Activated T-cell treated with anti-CD3 and anti-CD28 coated beads, Interleukin-2, amount 50 U/mL, for 4 hours (primary cell): ENCODE measurements around the gene OR1D2. TPM values are rescaled to one million over a fixed set of nuclear protein-coding genes. Genes with fewer than 3 reads are reported as not detected.
A peak's percentile ranks its signal among the peaks of the same experiment; 100 is the strongest.
"Not testable (repeated sequence)": the region's sequence is repeated elsewhere in the genome, so short reads cannot be mapped to it uniquely, and the experiment has no call there.

Experiments used
- ATAC-seq, 2 donors: fragments of 200-7000 bp; cut with Tn5 transposase; one replicate each; pipeline ENCODE4 v1.10.0; 2021
- DNase-seq: peaks from one replicate; pipeline ENCODE4 v3.0.0-alpha.2; 2020
- H3K27me3 Mint-ChIP-seq: one replicate; pipeline ENCODE4 v1.8.0; 2021; ENCODE audit warnings: low read depth, mixed read lengths
- H3K36me3 Mint-ChIP-seq: one replicate; pipeline ENCODE4 v1.8.0; 2022; ENCODE audit warnings: mixed read lengths; ENCODE audit not compliant: insufficient read depth
- H3K4me1 Mint-ChIP-seq: one replicate; pipeline ENCODE4 v1.8.0; 2021; ENCODE audit warnings: low read depth, mixed read lengths
- H3K4me3 Mint-ChIP-seq: one replicate; pipeline ENCODE4 v1.8.0; 2021; ENCODE audit warnings: mild to moderate bottlenecking, moderate library complexity, mixed read lengths
- H3K9me3 Mint-ChIP-seq: one replicate; pipeline ENCODE4 v1.8.0; 2021; ENCODE audit warnings: mixed read lengths
- total RNA-seq, 3 donors: library from RNA; stranded (reverse); gene quantifications; one replicate each; pipeline ENCODE4 v1.2.1, GENCODE V29; 2021

The OR1D2 gene
- total RNA-seq = not detected

DNA sequence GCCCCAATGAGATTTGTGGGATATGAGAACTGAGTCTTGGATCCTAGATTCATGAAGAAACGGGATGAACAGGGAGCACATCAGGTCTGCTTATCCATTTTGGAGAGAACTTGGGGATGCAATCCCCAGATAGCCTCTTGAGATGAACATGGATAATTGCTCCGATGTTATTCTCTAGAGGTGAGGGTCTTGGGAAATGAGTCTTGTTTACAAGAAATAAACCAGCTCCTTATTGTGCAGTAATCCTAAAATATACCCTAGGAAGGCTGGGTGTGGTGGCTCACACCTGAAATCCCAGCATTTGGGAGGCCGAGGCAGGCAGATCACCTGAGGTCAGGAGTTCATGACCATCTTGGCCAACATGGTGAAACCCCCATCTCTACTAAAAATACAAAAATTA, at the start of gene OR1D2:
Gene OR1D2, minus strand, starts transcription at position 101 of the 400 bp plus-strand sequence. CDS start 11,426 bp downstream, outside the sequence.
- ATAC-seq (no peak), DNase-seq (no peak)
- peaks cover 31% of the 10 kb centered on the region for H3K9me3 Mint-ChIP-seq
- H3K27me3 Mint-ChIP-seq = peaks cover 20% of the 10 kb centered on the region
- no peaks in the 10 kb centered on the region for H3K4me1 Mint-ChIP-seq
- H3K36me3 Mint-ChIP-seq = peaks cover 3% of the 10 kb centered on the region
- H3K4me3 Mint-ChIP-seq = no peak within 1 kb of the TSS

DNA sequence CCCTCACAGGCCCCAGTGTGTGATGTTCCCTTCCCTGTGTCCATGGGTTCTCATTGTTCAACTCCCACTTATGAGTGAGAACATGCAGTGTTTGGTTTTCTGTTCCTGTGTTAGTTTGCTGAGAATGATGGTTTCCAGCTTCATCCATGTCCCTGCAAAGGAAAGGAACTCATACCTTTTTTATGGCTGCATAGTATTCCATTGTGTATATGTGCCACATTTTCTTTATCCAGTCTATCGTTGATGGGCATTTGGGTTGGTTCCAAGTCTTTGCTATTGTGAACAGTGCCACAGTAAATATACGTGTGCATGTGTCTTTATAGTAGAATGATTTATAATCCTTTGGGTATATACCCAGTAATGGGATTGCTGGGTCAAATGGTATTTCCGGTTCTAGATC, 33.3 kb upstream of the OR1D2 start:
- Mint-ChIP-seq H3K27me3 (peaks cover 18% of the 10 kb centered on the region), H3K9me3 (peaks cover 11% of the 10 kb centered on the region)
- not testable (repeated sequence) for H3K36me3 Mint-ChIP-seq, H3K4me1 Mint-ChIP-seq, DNase-seq, ATAC-seq, H3K4me3 Mint-ChIP-seq

GRCh38 chr17:3127451-3127850, 23.2 kb upstream of the OR1D2 start, which contains the start of gene OR1G1:
OR1G1 (minus strand) TSS chr17:3127551; CDS start chr17:3127551, 0 bp downstream.
- no peak for ATAC-seq
- Mint-ChIP-seq H3K9me3 (no peaks in the 10 kb centered on the region), H3K4me3 (no peak within 1 kb of the TSS), H3K27me3 (peaks cover 50% of the 10 kb centered on the region), H3K36me3 (no peaks in the 10 kb centered on the region), H3K4me1 (no peaks in the 10 kb centered on the region)
- no peak for DNase-seq

DNA sequence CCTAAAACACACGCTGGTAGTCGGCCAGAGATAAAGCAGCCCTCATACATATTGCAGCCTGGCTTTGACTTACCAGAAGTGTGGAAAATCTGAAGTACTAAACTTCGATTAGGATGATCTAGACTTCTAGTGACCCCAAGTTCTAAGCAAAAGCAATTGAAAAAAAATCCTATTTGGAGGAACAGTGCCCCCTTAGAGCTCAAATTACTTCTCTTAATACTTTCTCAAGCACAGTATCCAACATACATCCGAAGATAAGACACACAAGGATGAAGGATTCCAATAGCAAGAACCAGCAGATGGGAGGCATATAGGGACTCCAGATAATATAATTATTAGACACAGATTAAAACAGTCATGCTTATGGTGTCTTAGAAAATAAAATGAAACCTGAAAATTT, 30.4 kb downstream of the OR1D2 start:
- H3K4me1 Mint-ChIP-seq, H3K4me3 Mint-ChIP-seq, ATAC-seq, H3K36me3 Mint-ChIP-seq, DNase-seq: not testable (repeated sequence)
- Mint-ChIP-seq H3K27me3 (peaks cover 10% of the 10 kb centered on the region), H3K9me3 (peaks cover 13% of the 10 kb centered on the region)

DNA sequence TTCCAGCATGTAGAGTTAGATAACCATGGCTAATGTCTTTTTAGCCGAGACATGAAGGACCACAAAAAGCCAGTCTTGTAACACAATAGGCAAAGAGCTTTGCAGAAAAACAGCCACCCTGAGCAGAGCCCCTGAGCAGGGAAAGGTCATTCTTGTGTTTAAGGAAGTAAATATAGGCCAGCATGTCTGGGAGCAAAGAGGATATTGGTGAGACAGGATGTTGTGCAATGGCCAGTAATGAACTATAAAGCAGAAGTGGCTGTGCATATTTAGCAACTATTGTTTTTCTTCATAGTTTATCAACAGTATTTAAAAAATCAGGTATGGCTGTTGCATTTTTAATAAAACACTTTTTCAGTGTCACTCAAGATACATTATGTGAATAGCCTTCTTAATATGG, 39.0 kb downstream of the OR1D2 start:
- H3K9me3 Mint-ChIP-seq, H3K36me3 Mint-ChIP-seq, H3K27me3 Mint-ChIP-seq, DNase-seq, ATAC-seq, H3K4me1 Mint-ChIP-seq, H3K4me3 Mint-ChIP-seq: not testable (repeated sequence)

GRCh38 chr17:3063507-3063906, 40.7 kb downstream of the OR1D2 start, which contains the start of gene OR1D5:
OR1D5 (minus strand) TSS chr17:3063607; CDS start chr17:3063607, 0 bp downstream.
- H3K4me3 Mint-ChIP-seq, H3K36me3 Mint-ChIP-seq, H3K9me3 Mint-ChIP-seq, ATAC-seq, DNase-seq, H3K27me3 Mint-ChIP-seq, H3K4me1 Mint-ChIP-seq: not testable (repeated sequence)

GRCh38 chr17:3062824-3063377, 41.3 kb downstream of the OR1D2 start:
- not testable (repeated sequence) for DNase-seq, H3K4me1 Mint-ChIP-seq, H3K9me3 Mint-ChIP-seq, H3K4me3 Mint-ChIP-seq, H3K36me3 Mint-ChIP-seq, H3K27me3 Mint-ChIP-seq, ATAC-seq

- DNase-seq, H3K9me3 Mint-ChIP-seq, ATAC-seq, H3K4me1 Mint-ChIP-seq, H3K4me3 Mint-ChIP-seq, H3K36me3 Mint-ChIP-seq, H3K27me3 Mint-ChIP-seq: not testable (repeated sequence)
Measured at GRCh38 chr17:3054868-3055267, 49.4 kb downstream of the OR1D2 start.

DNA sequence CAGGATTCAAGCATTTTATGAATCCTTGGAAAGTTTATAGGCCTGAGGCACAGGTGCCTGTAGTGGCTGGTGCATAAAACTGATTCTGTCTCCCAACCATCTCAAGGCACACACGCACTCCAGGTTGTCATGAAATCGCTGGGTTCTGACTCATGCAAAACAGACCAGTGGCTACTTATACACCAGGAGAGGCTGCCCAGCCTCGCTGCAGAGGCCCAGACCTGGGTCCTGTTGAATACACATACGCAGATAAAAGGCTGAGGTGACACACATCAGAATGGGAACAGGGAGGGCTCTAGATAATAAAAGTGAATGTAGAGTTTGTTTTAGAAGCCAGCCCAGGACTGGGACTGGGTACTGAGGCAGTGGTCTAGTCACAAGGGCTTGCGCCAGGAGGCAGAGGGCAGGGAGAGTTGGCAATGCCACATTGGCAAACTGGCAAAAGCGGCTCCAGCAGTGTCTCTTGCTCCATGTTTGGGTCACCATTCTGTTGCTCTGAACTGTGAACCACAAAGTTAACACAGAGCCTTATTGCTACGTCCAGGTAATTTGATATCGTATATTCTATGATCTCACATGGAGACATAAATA, 54.4 kb downstream of the OR1D2 start:
- H3K4me1 Mint-ChIP-seq = peaks cover 6% of the 10 kb centered on the region
- H3K4me3 Mint-ChIP-seq = peak overlapping the region; percentile 93
- DNase-seq (no peak), ATAC-seq (no peak)
- no peaks in the 10 kb centered on the region for H3K36me3 Mint-ChIP-seq
- H3K27me3 Mint-ChIP-seq = no peaks in the 10 kb centered on the region
- no peaks in the 10 kb centered on the region for H3K9me3 Mint-ChIP-seq

- peak overlapping the region; percentile 93 for H3K4me3 Mint-ChIP-seq
- peaks cover 6% of the 10 kb centered on the region for H3K4me1 Mint-ChIP-seq
- no peaks in the 10 kb centered on the region for H3K9me3 Mint-ChIP-seq
- peak; percentile 99 for ATAC-seq
- no peaks in the 10 kb centered on the region for H3K36me3 Mint-ChIP-seq
- DNase-seq = peak; percentile 88
- H3K27me3 Mint-ChIP-seq = no peaks in the 10 kb centered on the region
Measured at GRCh38 chr17:3048727-3049471, 55.3 kb downstream of the OR1D2 start.

DNA sequence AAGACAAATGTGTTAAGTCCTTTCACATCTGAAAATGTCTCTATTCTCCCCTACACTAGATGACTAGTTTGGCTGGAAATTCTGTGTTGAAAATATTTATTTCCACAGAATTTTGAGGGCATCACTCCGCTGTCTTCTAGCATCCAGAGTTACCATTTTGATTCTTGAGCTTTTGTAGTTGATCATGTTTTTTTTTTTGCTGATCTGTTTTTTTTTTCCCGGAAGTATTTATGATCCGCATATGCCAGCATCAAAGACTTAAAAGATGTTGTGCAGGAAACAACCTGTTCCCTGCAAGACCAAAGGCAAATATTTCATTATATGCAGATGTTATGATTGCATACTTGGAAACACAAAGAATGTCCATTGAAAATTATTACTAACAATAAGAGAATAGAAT, 57.5 kb downstream of the OR1D2 start:
- peaks cover 6% of the 10 kb centered on the region for H3K4me1 Mint-ChIP-seq

DNA sequence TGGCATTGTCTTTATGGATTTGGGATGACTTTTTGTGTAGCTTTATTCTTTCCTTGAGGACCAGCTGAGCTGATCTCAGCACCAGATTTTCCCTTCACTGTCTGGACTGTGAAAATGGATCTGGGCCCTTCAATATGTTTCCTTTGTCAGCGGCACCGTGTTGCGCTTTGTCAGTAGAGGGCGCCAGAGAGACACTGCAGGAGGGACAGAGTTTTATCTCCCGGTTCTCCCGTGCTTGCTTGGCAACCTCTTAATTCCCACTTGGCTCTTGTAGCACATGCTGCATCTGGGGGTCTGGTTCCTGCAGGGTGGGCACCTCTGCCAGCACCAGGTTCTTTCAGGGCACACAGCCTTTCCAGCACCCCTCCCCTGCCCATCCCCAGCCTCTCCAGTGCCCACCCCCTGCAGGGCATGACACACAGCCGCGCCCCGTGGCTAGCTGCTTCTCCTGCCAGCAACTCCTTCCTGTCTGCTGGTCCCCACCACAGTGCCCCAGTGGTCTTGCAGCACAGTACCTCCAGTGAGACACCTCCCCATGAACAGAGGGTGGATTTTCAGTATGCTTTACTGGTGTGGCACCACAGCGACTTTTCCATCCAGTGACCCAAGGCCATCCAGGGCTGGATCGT, 60.4 kb downstream of the OR1D2 start:
- H3K4me3 Mint-ChIP-seq = no peak overlapping the region
- no peak for DNase-seq
- peaks cover 2% of the 10 kb centered on the region for H3K27me3 Mint-ChIP-seq
- peaks cover 5% of the 10 kb centered on the region for H3K4me1 Mint-ChIP-seq
- peaks cover 2% of the 10 kb centered on the region for H3K36me3 Mint-ChIP-seq
- ATAC-seq = no peak
- H3K9me3 Mint-ChIP-seq = peaks cover 4% of the 10 kb centered on the region

More for the DNA sequence above, 57.5 kb downstream of the OR1D2 start:
- H3K27me3 Mint-ChIP-seq = no peaks in the 10 kb centered on the region
- ATAC-seq = no peak
- H3K36me3 Mint-ChIP-seq = peaks cover 2% of the 10 kb centered on the region
- peaks cover 4% of the 10 kb centered on the region for H3K9me3 Mint-ChIP-seq
- no peak for DNase-seq
- H3K4me3 Mint-ChIP-seq = no peak overlapping the region

DNA sequence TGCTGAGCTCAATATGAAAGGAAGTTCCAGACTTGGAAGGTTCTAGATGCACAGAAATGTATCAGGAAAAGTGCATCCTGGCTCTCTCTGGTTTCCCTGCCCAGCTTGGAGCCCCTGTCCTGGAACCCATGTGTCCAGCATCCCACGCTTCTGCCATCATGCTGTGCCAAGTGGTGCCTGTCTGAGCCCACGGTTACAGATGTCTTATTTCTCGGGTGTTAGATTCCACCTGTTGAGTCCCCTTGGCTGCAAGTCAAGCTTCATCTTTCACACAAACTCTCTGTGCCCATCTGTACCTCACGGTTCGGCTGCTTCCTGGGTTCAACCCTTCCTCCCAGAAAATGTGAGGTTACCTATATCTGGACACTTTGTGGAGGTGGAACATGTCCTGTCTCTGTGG, 63.3 kb downstream of the OR1D2 start:
- H3K4me3 Mint-ChIP-seq = no peak overlapping the region
- H3K27me3 Mint-ChIP-seq = peaks cover 2% of the 10 kb centered on the region

DNA sequence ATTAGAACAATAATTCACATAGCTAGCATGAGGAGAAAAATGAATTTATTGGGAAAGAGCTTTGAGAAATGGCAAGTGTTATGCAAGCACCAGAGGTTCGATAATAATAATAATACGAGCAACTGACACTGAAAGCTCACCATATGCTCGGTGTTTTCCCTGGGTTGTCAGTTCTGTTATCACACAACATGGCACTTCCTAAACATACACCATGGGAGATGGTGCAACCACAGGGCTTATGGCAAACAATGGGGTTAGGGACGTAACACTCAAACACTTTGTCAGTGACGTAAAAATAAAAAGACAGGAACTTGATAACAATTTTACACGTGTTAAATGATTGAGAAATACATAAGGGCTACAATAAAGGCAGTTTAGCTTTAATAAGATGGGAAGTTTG, 64.5 kb downstream of the OR1D2 start:
- Mint-ChIP-seq H3K4me3 (peak overlapping the region; percentile 12), H3K4me1 (peaks cover 4% of the 10 kb centered on the region), H3K36me3 (peaks cover 2% of the 10 kb centered on the region), H3K27me3 (peaks cover 2% of the 10 kb centered on the region), H3K9me3 (peaks cover 4% of the 10 kb centered on the region)
- DNase-seq (no peak), ATAC-seq (no peak)

More for the DNA sequence above, 63.3 kb downstream of the OR1D2 start:
- DNase-seq (no peak), ATAC-seq (no peak)
- peaks cover 4% of the 10 kb centered on the region for H3K4me1 Mint-ChIP-seq
- peaks cover 4% of the 10 kb centered on the region for H3K9me3 Mint-ChIP-seq
- H3K36me3 Mint-ChIP-seq = peaks cover 2% of the 10 kb centered on the region
